HG03175 (cell line): ENCODE data around the gene IRX2.

Experiments
- ATAC-seq: cut with Tn5 transposase; IDR thresholded peaks from one replicate; pipeline ENCODE4 v1.9.1; 2021; ENCODE audit warnings: mild to moderate bottlenecking, moderate library complexity; ENCODE audit not compliant: unreplicated experiment

IRX2 gene

DNA sequence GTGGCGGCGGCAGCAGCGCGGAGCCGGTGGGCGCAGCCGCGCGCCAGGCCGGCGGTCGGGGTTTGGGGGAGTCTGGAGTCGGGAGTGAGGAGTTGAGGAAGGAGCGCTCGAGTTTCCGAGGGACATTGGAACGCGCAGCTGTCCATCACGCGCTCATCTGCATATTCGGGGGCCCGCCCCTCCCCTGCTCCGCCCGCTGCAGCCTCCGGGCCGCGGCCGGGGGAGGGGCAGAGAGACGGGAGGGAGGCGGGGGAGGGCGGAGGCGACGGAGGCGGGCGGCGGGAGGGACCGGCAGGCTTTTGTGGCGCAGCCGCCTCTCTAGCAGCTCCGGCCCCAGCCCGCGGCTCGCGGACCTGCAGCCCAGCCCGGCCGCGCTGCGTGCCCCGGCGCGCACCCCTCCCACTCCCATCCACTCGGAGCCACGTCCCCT lies at the start of gene IRX2:
Gene IRX2 (minus strand): TSS at position 86 of the 430 bp plus-strand sequence. CDS start 264 bp downstream, outside the sequence.
- ATAC-seq = no peak

DNA sequence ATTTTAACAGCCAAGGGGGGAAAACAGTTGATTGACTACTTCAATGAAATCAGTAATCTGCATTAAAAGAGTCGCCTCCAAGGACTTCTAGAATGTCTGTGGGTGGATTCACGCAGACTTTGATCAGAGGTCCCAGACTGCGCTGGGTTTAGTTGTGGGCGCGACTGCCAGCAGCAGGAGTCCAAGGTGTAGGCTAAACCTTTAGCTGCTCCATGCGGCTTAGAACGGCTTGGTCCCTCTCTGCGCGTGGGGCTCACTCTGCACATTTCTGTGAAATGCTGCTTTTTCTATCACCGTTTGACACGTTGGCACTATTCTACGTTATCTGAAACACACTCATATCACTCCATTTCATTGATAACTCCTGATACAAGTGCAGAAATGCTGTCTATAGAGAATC lies 48.6 kb upstream of the IRX2 start:
- ATAC-seq = no peak

DNA sequence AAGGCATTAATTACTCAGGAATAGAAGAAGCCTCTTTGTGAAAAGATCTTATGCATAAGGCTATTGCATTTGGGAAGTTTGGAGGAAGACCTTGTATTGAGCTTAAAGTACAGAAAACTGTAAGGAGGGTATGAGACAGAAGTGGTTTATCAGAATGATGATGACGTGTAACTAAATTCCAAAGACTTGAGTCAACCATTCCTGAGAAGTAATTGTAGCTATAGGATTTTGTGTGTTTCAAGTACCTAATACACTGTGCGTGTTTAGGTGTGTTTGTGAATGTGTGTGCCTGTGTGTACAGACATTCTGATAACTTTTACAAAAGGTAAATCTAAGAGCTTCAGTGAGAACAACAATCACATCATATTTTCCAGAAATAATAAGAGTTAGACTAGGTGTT lies 46.5 kb upstream of the IRX2 start:
- no peak for ATAC-seq

DNA sequence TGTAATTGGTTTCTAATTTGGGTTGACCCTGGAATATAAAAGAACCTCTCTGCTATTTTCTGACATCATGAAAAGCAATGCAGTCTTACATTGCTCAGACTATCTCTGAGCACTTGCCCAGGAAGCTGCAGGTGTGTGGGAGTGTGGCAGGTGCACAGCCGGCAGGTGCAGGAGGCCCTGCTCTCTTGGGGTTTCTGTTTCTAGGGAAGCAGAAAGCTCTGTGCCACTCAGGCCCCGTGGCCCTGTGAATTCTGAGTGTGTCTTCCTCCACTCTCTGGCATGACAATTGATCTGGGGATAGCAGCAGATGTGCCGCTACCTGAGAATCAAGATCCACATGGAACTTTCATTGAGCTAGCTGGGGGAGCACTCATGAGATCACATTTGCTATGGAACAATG lies 45.7 kb upstream of the IRX2 start:
- ATAC-seq = no peak

DNA sequence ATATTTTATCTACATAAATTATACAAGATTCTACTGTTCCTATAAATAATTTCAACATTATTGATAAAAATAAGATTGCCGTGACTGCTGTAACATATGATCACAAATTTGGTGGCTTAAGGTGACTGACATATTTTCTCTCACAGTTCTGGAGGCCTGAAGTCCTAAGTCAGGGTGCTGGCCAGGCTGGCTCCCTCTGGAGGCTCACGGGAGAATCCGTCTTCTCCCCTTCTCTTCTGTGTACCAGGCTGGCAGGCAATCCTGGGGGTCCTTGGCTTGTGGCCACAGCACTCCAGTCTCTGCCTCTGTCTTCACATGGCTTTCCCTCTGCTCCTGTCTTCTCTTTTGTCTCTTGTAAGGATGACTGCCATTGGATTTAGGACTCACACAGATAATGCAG lies 31.7 kb upstream of the IRX2 start:
- no peak for ATAC-seq

DNA sequence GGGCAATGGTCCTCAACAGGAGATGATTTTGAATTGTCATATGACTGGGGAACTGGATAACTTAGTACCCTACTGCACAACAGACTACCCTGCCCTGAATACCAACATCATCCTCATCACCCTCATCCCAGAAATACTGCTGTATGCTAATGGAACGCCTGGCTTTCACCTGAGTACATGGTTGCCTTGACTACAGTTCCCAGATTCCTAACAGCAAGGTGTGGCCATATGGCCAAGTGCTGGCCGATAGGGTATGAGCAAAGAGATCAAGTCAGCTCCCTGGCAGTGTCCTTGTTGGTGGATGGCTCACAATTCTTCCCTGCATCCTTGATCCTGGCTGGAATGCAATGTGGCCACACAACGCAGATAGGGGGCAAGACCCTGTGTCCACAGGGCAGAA lies 31.2 kb upstream of the IRX2 start:
- no peak for ATAC-seq

DNA sequence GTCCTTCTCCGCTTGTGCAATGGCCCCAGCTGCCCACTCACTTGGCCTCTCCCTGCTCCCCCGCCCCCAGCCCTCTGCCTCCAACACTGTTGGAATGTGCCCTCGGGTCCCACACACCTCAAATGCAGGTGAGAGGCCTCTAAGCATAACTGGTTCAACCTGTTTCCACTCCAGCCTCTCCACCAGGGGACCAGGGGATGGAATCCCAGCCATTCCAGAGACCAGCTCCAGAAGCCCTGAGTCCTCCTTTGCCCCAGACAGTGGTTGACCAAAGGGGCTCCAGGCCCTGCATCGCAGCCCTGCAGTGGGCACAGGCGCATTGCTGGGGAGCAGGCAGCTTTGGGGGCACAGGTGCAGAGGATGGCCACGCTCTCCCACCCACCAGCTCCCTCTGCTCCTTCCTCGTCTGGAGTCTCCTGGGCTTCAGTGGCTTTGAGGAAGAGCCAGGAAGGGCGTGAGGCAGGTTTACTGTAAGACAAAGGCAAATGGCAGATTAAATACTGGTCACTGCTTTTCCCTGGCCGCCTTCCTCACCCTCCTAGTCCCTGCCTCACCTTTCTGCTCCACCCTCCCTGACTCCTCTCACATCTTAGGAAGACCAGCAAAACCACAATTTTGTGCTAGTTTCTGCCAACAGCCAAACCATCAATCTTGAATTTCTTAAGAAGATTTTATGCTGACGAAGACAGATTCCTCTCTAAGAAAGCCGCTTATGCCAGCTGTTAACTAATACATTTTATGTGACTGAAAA lies 29.1 kb upstream of the IRX2 start:
- no peak for ATAC-seq

DNA sequence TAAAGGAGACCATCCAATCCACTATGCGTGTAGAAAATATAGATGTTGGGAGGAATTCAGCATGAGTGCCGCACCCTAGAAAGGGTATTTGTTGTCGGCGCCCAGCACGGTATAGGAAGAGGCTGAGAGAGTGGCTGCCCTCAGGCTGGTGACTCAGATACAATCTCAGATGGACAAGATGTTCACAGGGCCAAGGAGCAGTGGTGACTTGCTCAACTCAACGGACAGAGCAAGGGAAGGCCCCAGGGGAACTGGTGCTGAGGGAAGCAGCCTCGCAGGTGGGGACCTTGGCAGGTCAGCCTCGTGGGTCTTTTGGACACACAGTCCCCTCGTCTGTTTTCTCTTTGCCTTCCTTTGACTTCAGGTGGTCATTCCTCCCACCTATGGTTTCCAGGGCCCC lies 28.0 kb upstream of the IRX2 start:
- no peak for ATAC-seq

DNA sequence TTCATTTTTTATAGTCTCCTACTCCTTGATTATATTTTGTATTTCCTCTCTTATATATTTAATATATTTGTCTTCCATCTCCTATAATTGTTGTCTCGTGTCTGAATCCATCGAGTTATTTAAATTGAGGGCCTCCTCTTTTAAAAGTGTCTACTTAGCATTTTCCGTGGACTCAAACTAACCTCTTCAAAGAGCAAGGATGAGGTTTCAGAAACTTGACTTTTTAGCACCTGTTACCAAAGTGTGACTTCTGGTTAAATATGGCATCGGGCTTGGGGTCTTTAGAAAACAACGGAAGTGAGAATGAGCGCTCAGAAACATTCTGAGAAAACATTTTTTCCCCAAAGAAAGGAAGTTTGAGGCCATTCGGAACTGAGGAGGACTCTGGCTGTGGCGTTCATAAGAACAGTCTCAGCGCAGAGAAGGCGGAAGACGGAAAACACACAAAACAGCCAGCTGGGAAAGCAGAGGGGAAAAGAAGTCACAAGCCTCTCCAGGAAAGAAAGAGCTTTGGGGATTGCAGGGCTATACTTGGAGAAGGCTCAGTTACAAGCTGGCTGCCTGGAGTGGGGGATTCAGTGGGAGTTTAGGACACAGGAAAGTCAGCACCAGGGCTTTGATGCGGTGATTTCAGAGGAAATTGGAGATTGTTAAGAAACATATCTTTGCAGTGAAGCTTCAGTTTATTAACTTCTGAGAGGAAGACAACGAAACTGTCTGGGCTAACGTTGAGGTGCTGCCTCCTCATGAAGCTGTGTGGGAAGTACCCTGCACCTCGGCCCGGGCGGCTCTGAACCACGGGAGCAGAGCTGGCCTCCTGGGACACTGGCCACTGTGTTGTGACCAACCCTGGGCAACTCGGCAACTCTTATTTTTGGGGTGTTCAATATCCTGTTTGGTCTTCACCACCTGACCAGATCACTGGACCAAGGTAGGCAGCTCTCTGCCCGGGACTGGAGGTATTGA lies 25.1 kb upstream of the IRX2 start:
- ATAC-seq = no peak

DNA sequence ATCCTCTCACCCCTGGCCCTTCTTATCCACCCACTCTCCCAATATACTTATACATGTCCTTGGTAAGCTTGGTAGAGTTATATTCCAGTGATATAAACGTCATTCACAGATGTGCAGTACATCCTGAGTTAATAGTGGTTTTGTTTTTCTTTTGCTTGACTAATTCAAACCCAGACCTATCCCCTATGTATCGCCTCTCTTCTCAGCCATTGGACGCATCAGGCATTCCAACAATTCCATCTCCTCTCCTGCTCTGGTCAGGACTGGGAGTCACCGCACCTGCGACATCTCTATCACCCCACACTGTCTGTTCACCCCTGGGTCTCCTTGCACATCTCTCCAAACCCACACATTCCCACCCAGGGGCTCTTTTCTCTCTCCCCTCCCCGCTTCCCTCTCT lies 21.9 kb upstream of the IRX2 start:
- no peak for ATAC-seq

DNA sequence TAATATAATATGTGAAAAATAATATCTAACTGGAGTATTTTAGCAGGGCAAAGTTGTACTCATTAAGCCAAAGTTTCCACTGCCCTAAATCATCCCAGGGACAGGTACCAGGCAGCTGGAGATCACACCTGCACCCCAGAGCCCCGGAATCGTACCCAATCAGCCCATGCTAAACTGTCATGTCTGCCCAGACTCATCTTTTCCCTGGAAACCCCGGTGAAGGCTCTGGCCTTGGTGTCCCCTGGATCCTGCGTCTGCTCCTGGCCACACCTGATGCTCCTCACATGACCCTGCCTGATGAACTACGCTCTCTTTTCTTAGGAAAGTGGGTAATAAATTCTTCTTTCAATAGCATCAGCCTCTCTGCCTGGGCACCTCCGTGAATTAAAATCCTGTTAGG lies 15.6 kb upstream of the IRX2 start:
- ATAC-seq = no peak

DNA sequence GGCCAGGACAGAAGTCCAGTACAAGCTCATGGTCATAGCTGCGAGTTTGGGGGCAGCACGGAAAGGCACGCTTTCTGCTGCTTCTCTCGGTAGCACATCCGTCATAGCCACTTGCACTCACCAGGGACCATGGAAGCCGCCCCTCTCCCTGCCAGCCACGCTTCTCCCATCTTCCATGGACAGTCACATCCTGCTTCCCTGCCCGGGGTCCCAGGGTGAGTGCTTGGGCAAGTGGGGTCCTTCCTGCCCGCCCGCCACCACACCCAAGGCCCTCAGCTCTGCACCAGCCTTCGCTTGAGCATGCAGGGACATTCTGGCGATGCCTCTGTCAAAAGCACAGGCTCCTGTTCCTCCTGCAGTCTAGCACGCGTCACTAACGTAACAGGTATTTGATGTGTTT lies 13.1 kb upstream of the IRX2 start:
- no peak for ATAC-seq

DNA sequence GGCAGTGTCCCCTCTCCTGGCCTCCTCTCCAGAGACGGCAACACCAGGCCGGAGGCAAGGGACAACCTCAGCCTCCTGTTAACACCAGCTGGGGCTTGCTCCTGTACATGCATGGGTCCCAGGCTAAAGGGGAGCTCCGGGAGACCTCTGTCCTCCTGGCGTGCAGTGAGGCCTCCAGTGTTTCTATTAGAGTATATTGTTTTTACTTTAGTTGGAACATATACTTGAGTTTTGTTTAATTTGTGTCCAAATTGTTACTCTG lies 12.0 kb upstream of the IRX2 start:
- ATAC-seq = no peak

DNA sequence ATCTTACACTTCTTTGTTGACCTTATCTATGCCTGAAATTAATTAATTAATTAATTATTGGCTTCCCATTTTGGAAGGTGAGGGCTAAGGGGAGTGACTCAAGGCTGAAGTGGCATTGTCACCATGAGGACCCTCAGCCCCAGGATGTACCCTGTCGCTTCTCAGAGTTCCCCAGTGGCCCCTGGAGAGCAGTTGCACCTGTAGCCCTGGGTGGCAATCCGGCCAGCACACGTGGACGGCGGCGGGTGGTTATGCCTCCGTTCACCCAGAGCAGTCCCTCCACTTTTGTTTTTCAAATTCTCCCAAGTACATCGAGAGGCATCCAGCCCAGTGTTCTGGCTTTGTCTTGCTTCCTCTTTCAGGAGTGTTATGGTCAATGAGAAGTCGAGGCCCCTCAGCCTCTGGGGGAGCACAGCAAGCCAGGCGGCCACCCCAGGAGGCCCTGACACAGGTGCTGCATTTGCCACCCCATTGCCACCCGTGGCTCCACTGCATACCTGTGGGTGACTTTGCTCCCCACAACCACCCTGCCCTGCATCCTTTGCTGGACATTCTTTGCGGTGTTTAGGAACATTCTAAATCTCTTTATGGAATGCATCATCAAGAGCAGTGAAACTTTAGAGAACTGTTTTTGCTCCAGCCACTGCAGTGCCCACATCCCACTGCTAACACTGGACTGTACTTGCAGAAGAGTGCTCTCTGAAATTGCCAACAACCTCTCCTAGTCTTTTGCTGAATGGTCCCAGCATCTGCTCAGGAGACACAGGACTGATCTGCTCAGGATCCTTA lies 11.5 kb upstream of the IRX2 start:
- ATAC-seq = no peak

DNA sequence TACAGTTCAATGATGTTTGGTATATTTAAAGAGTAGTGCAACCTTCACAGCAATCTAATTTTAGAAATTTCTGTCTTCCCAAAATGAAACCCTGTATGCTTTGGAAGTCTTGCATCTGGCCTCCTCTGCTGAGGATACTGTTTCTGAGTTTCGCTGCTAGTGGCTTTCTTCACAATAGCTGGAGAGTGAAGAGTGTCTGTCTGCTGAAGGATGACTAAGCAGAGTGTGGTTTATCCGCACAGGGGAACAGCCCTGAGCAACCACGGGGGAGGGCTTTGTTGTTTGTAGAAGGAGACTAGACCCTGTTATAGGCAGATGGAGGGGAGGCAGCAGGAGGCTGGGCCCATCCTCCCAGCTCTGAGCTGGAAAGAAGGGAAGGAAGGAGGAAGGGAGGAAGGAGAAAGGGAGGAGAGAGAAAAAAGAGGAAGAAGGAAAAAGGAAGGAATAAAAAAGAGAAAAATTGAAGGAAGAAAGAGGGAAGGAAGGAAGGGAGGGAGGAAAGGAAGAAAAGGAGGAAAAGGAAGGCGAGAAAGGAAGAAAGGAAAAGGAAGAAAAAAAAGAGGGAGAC lies 10.5 kb upstream of the IRX2 start:
- ATAC-seq = no peak

DNA sequence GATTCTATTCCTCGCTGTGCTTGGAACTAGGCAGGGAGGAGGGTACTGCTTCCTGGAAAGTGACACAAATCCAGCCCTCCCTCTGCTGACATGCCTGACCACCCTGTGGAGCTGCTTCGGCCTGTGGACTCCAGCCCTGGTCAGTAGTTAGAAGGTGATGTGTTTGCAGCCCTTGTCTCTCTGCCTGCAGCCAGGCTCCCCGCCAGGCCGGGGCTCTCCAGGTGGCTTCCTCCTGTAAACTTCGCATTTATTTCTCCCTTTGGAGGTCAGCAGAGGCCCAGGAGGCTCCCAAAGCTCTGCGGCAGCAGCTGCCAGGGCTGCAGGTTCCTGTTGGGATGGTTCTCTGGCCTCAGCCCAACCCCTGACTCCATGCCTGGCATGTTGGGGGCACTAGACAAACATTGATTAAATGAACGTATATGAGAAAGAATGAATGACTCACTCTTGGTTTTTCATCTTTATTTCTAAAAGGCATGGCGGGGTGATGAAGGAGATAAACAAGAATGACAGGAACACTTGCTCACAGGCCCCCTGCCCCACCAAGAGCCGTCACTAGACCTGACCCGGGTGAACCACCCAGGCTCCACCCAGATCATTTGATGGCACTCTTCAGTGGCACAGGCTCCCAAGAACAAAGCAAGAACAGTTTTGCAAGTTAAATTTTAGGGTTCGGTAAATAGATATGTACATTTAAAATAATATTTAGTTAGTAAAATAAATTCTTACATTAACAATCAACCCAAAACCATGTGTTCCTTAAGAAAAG lies 8.4 kb upstream of the IRX2 start:
- ATAC-seq = no peak

DNA sequence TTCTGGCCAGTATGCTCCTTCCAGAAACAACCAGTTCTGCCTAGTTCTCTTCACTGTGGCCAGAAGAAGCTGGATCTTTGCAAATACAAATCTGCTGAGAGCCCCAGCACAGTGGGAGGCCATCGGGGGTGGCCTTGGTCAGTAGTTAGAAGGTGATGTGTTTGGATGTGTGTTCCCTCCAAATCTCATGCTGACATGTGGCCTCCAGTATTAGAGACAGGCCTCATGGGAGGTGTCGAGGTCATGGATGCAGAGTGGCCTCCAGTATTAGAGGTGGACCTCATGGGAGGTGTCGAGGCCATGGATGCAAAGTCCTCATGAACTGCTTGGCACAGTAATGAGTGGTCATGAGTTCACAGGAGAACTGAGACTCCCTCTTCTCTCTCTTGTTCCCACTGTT lies 7.6 kb upstream of the IRX2 start:
- ATAC-seq = no peak

DNA sequence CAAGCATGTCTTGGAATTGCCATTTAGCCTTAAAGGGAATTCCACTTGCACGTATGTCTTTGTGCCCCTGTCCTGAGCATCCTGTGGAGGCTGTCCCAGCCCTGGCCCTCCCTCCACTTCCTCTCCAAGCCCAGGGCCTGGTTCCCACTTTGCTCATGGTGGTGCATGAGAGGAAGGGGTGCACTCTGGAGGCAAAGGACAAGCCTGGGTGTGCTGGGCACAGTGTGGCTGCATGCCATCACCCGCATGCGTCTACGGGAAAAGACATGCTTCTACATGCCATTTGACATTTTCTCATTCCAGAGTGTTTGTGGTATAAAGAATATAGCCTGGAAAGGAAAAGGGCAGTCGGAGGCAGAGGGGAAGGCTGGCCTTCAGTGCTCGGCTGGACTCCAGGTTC lies 7.2 kb upstream of the IRX2 start:
- no peak for ATAC-seq

DNA sequence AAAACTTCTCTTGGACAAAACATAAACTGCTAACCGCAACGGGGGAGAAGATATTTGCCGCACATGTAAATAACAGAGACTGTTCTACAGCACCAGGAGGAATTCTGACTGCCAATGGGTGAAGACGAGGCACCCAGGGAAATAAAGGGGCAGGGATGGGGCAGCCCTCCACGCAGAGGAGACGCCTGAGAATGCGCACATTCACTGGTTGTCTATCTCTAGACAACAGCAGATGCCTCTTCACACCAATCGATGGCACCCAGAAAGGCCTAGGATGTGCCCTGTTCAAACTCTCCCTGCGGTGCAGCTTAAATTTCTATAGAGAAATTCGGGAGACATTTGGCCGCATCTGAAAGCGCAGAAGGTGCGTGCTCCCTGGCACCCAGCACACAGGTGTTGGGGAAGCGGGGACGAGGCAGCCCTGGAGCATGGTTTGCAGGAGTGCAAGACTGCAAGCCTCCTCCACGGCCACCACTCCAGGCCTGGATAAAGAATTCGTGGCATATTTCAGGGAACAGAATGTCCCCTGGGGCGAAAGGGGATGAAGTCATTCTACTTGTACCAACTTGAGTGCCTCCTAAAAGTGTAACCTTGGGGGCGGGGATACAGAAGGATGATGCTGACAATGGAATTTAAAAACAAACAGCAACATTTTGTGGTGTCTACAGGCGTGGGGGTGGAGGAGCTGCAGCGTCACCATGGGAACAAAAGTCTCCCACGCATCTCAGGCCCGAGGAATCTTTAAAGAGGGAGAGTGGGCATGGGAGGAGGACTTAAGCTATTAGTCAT lies 6.3 kb upstream of the IRX2 start:
- ATAC-seq = no peak
